Fibroblast of the aortic adventitia (primary cell): Measurements from ENCODE around the gene AOC1. TPM values are rescaled to one million over a fixed set of nuclear protein-coding genes. Genes with fewer than 3 reads are reported as not detected.

Experiments used
- DNase-seq: peaks from one replicate; pipeline ENCODE4 v3.0.0-alpha.2; 2010; ENCODE audit warnings: low read depth
- H3K4me3 ChIP-seq: 2 replicates; pipeline ENCODE4 v1.5.1; 2011; ENCODE audit warnings: low read depth, mild to moderate bottlenecking, control low read depth, low read length, moderate library complexity
- CTCF ChIP-seq: IDR thresholded peaks from 2 replicates; pipeline ENCODE4 v1.5.1; 2011; ENCODE audit warnings: mild to moderate bottlenecking, low read length, control low read depth, inconsistent platforms; ENCODE audit not compliant: insufficient read depth
- total RNA-seq: library from RNA; depleted of rRNA; stranded (reverse); fragments of >200 nt; gene quantifications from 2 replicates; pipeline ENCODE4 v1.2.3, GENCODE V29; 2012; ENCODE audit warnings: low replicate concordance

The AOC1 gene
- total RNA-seq, 1 donor: not detected

- no peak overlapping the region for H3K4me3 ChIP-seq
- DNase-seq: no peak
- TF ChIP-seq CTCF: no peak
These were observed 27.7 kb upstream of the AOC1 start for GRCh38 chr7:150824379-150825177.

GRCh38 chr7:150826061-150826849, 26.1 kb upstream of the AOC1 start:
- no peak for TF ChIP-seq CTCF
- DNase-seq: no peak
- no peak overlapping the region for H3K4me3 ChIP-seq

GRCh38 chr7:150828384-150828783, 23.9 kb upstream of the AOC1 start:
- TF ChIP-seq CTCF: no peak
- no peak overlapping the region for H3K4me3 ChIP-seq
- DNase-seq: no peak

- H3K4me3 ChIP-seq: no peak overlapping the region
- TF ChIP-seq CTCF: no peak
- DNase-seq: no peak
These were observed 22.9 kb upstream of the AOC1 start for GRCh38 chr7:150829426-150829825.

GRCh38 chr7:150830937-150831336, 21.4 kb upstream of the AOC1 start:
- no peak overlapping the region for H3K4me3 ChIP-seq
- no peak for DNase-seq
- no peak for TF ChIP-seq CTCF

- no peak for TF ChIP-seq CTCF
- H3K4me3 ChIP-seq: no peak overlapping the region
- DNase-seq: no peak
These were observed 20.5 kb upstream of the AOC1 start for GRCh38 chr7:150831851-150832250.
